ENCODE measurements around the gene ZC3H7A. TPM values are rescaled to one million over a fixed set of nuclear protein-coding genes. Genes with fewer than 3 reads are reported as not detected.

The ZC3H7A gene
- total and polyA plus RNA-seq, 2 of the 13 experiments (the other 11 are each of a cell fraction or from before 2014, with no cell fraction given): 29.2 to 36.8 TPM

- no peak for TF ChIP-seq ZNF318 (CRISPR knock-in tag; IDR thresholded peaks at IDR 0.05)
- TF ChIP-seq HNF4G (IDR thresholded peaks at IDR 0.05; ENCODE audit: borderline replicate concordance, low read depth, low read length): peak; percentile 93
- peak; percentile 82; the same call in 1 of the 2 replicates for TF ChIP-seq HNF4G (CRISPR knock-in tag; IDR thresholded peaks at IDR 0.05; ENCODE audit: borderline replicate concordance, low read depth)
- peak; percentile 94 for TF ChIP-seq ZNF557 (CRISPR knock-in tag; IDR thresholded peaks at IDR 0.05)
- no peak for TF ChIP-seq TCF7L2 (IDR thresholded peaks at IDR 0.05; ENCODE audit: low read depth, low read length)
- no peak for TF ChIP-seq MXD3 (CRISPR knock-in tag; IDR thresholded peaks at IDR 0.05)
- TF ChIP-seq STAT6 (CRISPR knock-in tag; IDR thresholded peaks at IDR 0.05; ENCODE audit: borderline replicate concordance): 0 out of 2 replicates have a peak, but pooled peaks have one; percentile 93
- peak; percentile 74; the same call in 1 of the 2 replicates for TF ChIP-seq KLF9 (CRISPR knock-in tag; IDR thresholded peaks at IDR 0.05; ENCODE audit: low read depth)
- no peak for TF ChIP-seq SNRNP70 (IDR thresholded peaks at IDR 0.05; ENCODE audit: low read depth, low read length)
- TF ChIP-seq ZNF839 (CRISPR knock-in tag; IDR thresholded peaks at IDR 0.05; ENCODE audit: borderline replicate concordance): 0 out of 2 replicates have a peak, but pooled peaks have one; percentile 8
- TF ChIP-seq ARNT (IDR thresholded peaks at IDR 0.05): no peak
- TF ChIP-seq ZBTB33 (CRISPR knock-in tag; IDR thresholded peaks at IDR 0.05): no peak
- TF ChIP-seq ZNF556 (CRISPR knock-in tag; IDR thresholded peaks at IDR 0.05; ENCODE audit: borderline replicate concordance): peak; percentile 10; the same call in 1 of the 2 replicates
- TF ChIP-seq ZNF724P (CRISPR knock-in tag; IDR thresholded peaks at IDR 0.05; ENCODE audit: borderline replicate concordance): no peak
- TF ChIP-seq ZNF33A (CRISPR knock-in tag; IDR thresholded peaks at IDR 0.05; ENCODE audit: borderline replicate concordance): no peak
Observed at GRCh38 chr16:11748404-11749254, 48.4 kb downstream of the ZC3H7A start (continued).

Measured in HepG2 (cell line).